ENCODE measurements around the gene GBA3.

GBA3 gene

DNA sequence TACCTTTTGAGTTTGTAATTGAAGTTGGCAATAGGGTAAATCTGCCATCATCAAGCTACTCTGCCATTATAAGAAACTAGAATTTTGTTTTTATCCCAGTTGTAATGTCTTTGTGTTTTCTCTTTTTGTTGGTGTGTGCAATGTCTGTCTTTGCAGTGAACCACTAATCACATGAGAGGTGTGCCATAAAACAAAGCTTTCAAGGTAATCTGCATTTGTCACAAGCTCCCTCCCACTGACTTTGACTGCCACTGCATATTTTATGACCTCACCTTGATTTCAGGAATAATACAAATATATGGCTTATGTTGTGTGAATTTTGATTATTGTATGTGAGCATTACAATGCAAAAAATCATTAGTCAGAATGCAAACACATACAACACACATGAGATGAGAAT, 9.0 kb upstream of the GBA3 start:
- Histone ChIP-seq H3K9me3 (ENCODE audit: low read length) (no peaks in the 10 kb centered on the region), H3K9me2 (ENCODE audit: low read depth, low read length) (no peaks in the 10 kb centered on the region), H3K79me2 (ENCODE audit: insufficient read depth, low read length) (no peaks in the 10 kb centered on the region), H4K20me1 (ENCODE audit: insufficient read depth, low read length) (no peaks in the 10 kb centered on the region), H3K4me3 (ENCODE audit: low read depth, low read length, poor library complexity, severe bottlenecking) (no peak overlapping the region), H2AFZ (ENCODE audit: low read length) (no peak overlapping the region), H3F3A (ENCODE audit: insufficient read depth, low read length) (no peaks in the 10 kb centered on the region), H3K36me3 (ENCODE audit: insufficient read depth, low read length) (no peaks in the 10 kb centered on the region), H3K4me2 (ENCODE audit: low read length) (no peak overlapping the region), H3K4me1 (ENCODE audit: insufficient read depth, low read length, severe bottlenecking) (no peaks in the 10 kb centered on the region), H3K9ac (ENCODE audit: low read length) (no peak overlapping the region), H3K27me3 (ENCODE audit: insufficient read depth, low read length) (no peaks in the 10 kb centered on the region), H3K27ac (ENCODE audit: low read depth, low read length, poor library complexity, severe bottlenecking) (no peak overlapping the region)
- TF ChIP-seq EZH2 (IDR thresholded peaks at IDR 0.05; ENCODE audit: borderline replicate concordance, low read length), result no peak
- TF ChIP-seq, protein P1, sequence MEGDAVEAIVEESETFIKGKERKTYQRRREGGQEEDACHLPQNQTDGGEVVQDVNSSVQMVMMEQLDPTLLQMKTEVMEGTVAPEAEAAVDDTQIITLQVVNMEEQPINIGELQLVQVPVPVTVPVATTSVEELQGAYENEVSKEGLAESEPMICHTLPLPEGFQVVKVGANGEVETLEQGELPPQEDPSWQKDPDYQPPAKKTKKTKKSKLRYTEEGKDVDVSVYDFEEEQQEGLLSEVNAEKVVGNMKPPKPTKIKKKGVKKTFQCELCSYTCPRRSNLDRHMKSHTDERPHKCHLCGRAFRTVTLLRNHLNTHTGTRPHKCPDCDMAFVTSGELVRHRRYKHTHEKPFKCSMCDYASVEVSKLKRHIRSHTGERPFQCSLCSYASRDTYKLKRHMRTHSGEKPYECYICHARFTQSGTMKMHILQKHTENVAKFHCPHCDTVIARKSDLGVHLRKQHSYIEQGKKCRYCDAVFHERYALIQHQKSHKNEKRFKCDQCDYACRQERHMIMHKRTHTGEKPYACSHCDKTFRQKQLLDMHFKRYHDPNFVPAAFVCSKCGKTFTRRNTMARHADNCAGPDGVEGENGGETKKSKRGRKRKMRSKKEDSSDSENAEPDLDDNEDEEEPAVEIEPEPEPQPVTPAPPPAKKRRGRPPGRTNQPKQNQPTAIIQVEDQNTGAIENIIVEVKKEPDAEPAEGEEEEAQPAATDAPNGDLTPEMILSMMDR (IDR thresholded peaks at IDR 0.05; ENCODE audit: low read length), result no peak

DNA sequence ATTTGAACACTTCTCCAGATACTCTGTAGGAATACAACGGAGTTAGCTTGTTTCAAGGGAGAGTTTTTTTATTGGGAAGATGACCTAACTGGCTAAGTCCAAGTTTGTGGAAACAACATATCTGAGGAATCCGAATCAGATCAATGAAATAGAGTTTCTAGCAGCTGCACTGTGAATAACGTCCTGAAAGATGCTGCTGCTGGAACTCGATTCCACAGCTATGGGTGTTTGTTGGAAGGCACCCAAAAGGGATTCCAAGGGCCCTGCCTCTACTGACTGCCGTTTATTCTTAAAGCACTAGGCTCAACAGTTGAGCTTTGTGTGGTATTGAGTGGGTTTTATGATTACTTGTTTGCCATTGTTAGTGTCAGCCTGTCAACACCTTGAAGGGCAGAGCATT, 6.6 kb upstream of the GBA3 start:
- Histone ChIP-seq H3K9me2 (ENCODE audit: low read depth, low read length) (no peaks in the 10 kb centered on the region), H2AFZ (ENCODE audit: low read length) (no peak overlapping the region), H3K79me2 (ENCODE audit: insufficient read depth, low read length) (no peaks in the 10 kb centered on the region), H3K36me3 (ENCODE audit: insufficient read depth, low read length) (no peaks in the 10 kb centered on the region), H3K4me1 (ENCODE audit: insufficient read depth, low read length, severe bottlenecking) (no peaks in the 10 kb centered on the region), H3K4me3 (ENCODE audit: low read depth, low read length, poor library complexity, severe bottlenecking) (no peak overlapping the region), H3K4me2 (ENCODE audit: low read length) (no peak overlapping the region), H3K27ac (ENCODE audit: low read depth, low read length, poor library complexity, severe bottlenecking) (no peak overlapping the region), H3F3A (ENCODE audit: insufficient read depth, low read length) (no peaks in the 10 kb centered on the region), H4K20me1 (ENCODE audit: insufficient read depth, low read length) (no peaks in the 10 kb centered on the region), H3K9ac (ENCODE audit: low read length) (no peak overlapping the region), H3K9me3 (ENCODE audit: low read length) (no peaks in the 10 kb centered on the region), H3K27me3 (ENCODE audit: insufficient read depth, low read length) (no peaks in the 10 kb centered on the region)
- TF ChIP-seq EZH2 (IDR thresholded peaks at IDR 0.05; ENCODE audit: borderline replicate concordance, low read length), result no peak
- TF ChIP-seq, protein P1 (IDR thresholded peaks at IDR 0.05; ENCODE audit: low read length), result no peak

DNA sequence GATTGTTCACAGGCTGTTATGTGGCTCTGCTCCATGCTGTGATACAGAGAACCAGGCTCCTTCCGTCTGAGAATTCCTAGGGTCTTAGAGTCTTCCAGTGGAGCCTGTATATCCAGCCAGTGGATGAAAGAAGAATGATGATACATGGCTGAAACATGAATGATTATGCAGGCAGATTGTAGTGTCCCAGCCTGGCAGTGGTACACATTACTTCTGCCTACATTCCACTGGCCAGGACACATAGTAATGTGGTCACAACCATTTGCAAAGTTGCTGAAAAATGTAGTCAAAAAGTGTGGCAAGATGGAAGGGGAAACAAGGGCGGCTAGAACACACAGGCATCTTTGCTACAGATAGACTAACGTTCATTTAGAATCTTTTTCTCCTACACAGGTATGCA, 4.5 kb upstream of the GBA3 start:
- Histone ChIP-seq H3K9ac (ENCODE audit: low read length) (no peak overlapping the region), H3F3A (ENCODE audit: insufficient read depth, low read length) (no peaks in the 10 kb centered on the region), H3K9me3 (ENCODE audit: low read length) (no peaks in the 10 kb centered on the region), H3K27ac (ENCODE audit: low read depth, low read length, poor library complexity, severe bottlenecking) (no peak overlapping the region), H2AFZ (ENCODE audit: low read length) (no peak overlapping the region), H3K4me1 (ENCODE audit: insufficient read depth, low read length, severe bottlenecking) (no peaks in the 10 kb centered on the region), H4K20me1 (ENCODE audit: insufficient read depth, low read length) (no peaks in the 10 kb centered on the region), H3K36me3 (ENCODE audit: insufficient read depth, low read length) (no peaks in the 10 kb centered on the region), H3K9me2 (ENCODE audit: low read depth, low read length) (no peaks in the 10 kb centered on the region), H3K27me3 (ENCODE audit: insufficient read depth, low read length) (no peaks in the 10 kb centered on the region), H3K4me2 (ENCODE audit: low read length) (no peak overlapping the region), H3K4me3 (ENCODE audit: low read depth, low read length, poor library complexity, severe bottlenecking) (no peak overlapping the region), H3K79me2 (ENCODE audit: insufficient read depth, low read length) (no peaks in the 10 kb centered on the region)
- TF ChIP-seq EZH2 (IDR thresholded peaks at IDR 0.05; ENCODE audit: borderline replicate concordance, low read length), result no peak
- TF ChIP-seq, protein P1 (IDR thresholded peaks at IDR 0.05; ENCODE audit: low read length), result no peak

Measured in OCI-LY1 (cell line).